ENCODE measurements around the gene FXR2. TPM values are rescaled to one million over a fixed set of nuclear protein-coding genes. Genes with fewer than 3 reads are reported as not detected.

Gene FXR2
- polyA plus RNA-seq, 1 donor from 2014 or later = 118 TPM

- no peak overlapping the region for H3K4me3 ChIP-seq (ENCODE audit: low read length)
- H3F3A ChIP-seq (ENCODE audit: insufficient read depth, low read length, poor library complexity, severe bottlenecking) = no peaks in the 10 kb centered on the region
- no peaks in the 10 kb centered on the region for H3K9me2 ChIP-seq (ENCODE audit: insufficient read depth, low read length)
- peaks cover 35% of the 10 kb centered on the region for H3K79me2 ChIP-seq (replicated peaks; ENCODE audit: insufficient read depth, low read length)
- H3K27ac ChIP-seq (ENCODE audit: low read length) = no peak overlapping the region
- no peak overlapping the region for H3K4me2 ChIP-seq (ENCODE audit: low read length)
- H3K9me3 ChIP-seq (ENCODE audit: low read length) = no peaks in the 10 kb centered on the region
- no peak for TF ChIP-seq POLR2AphosphoS5 (IDR thresholded peaks at IDR 0.05)
- no peak for TF ChIP-seq MXI1 (conservative IDR thresholded peaks at IDR 0.05; ENCODE audit: poor library complexity, severe bottlenecking)
- no peak for TF ChIP-seq REST (IDR thresholded peaks at IDR 0.05; ENCODE audit: borderline replicate concordance)
- TF ChIP-seq, protein P1, sequence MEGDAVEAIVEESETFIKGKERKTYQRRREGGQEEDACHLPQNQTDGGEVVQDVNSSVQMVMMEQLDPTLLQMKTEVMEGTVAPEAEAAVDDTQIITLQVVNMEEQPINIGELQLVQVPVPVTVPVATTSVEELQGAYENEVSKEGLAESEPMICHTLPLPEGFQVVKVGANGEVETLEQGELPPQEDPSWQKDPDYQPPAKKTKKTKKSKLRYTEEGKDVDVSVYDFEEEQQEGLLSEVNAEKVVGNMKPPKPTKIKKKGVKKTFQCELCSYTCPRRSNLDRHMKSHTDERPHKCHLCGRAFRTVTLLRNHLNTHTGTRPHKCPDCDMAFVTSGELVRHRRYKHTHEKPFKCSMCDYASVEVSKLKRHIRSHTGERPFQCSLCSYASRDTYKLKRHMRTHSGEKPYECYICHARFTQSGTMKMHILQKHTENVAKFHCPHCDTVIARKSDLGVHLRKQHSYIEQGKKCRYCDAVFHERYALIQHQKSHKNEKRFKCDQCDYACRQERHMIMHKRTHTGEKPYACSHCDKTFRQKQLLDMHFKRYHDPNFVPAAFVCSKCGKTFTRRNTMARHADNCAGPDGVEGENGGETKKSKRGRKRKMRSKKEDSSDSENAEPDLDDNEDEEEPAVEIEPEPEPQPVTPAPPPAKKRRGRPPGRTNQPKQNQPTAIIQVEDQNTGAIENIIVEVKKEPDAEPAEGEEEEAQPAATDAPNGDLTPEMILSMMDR (IDR thresholded peaks at IDR 0.05; ENCODE audit: poor library complexity, severe bottlenecking) = no peak
- TF ChIP-seq EZH2 (IDR thresholded peaks at IDR 0.05; ENCODE audit: borderline replicate concordance, insufficient read depth, low read length, poor library complexity, severe bottlenecking) = no peak
- H3K9ac ChIP-seq (ENCODE audit: low read length) = no peak overlapping the region
- H3K36me3 ChIP-seq (ENCODE audit: insufficient read depth, low read length) = peaks cover 6% of the 10 kb centered on the region
- H2AFZ ChIP-seq (ENCODE audit: low read depth, low read length) = no peak overlapping the region
- no peaks in the 10 kb centered on the region for H3K27me3 ChIP-seq (ENCODE audit: insufficient read depth, low read depth, low read length)
- H4K20me1 ChIP-seq (ENCODE audit: insufficient read depth) = peaks cover 30% of the 10 kb centered on the region
These were observed 38.2 kb downstream of the FXR2 start for GRCh38 chr17:7576432-7576937.

- no peak overlapping the region for H3K27ac ChIP-seq (ENCODE audit: low read length)
- no peak overlapping the region for H3K4me2 ChIP-seq (ENCODE audit: low read length)
- no peaks in the 10 kb centered on the region for H3F3A ChIP-seq (ENCODE audit: insufficient read depth, low read length, poor library complexity, severe bottlenecking)
- TF ChIP-seq, protein P1 (IDR thresholded peaks at IDR 0.05; ENCODE audit: poor library complexity, severe bottlenecking) = no peak
- TF ChIP-seq EZH2 (IDR thresholded peaks at IDR 0.05; ENCODE audit: borderline replicate concordance, insufficient read depth, low read length, poor library complexity, severe bottlenecking) = no peak
- TF ChIP-seq RAD21 (conservative IDR thresholded peaks at IDR 0.05) = no peak
- no peak for TF ChIP-seq MXI1 (conservative IDR thresholded peaks at IDR 0.05; ENCODE audit: poor library complexity, severe bottlenecking)
- TF ChIP-seq POLR2AphosphoS5 (IDR thresholded peaks at IDR 0.05) = no peak
- TF ChIP-seq EP300 (conservative IDR thresholded peaks at IDR 0.05; ENCODE audit: poor library complexity, severe bottlenecking) = no peak
- TF ChIP-seq SMC3 (conservative IDR thresholded peaks at IDR 0.05; ENCODE audit: poor library complexity) = no peak
- TF ChIP-seq TAF1 (IDR thresholded peaks at IDR 0.05; ENCODE audit: low read depth) = no peak
- no peak for TF ChIP-seq REST (IDR thresholded peaks at IDR 0.05; ENCODE audit: borderline replicate concordance)
- H3K36me3 ChIP-seq (ENCODE audit: insufficient read depth, low read length) = peaks cover 9% of the 10 kb centered on the region
- H3K4me3 ChIP-seq (ENCODE audit: low read length) = no peak overlapping the region
- peaks cover 30% of the 10 kb centered on the region for H4K20me1 ChIP-seq (ENCODE audit: insufficient read depth)
- no peak overlapping the region for H3K9ac ChIP-seq (ENCODE audit: low read length)
- H3K79me2 ChIP-seq (replicated peaks; ENCODE audit: insufficient read depth, low read length) = peaks cover 35% of the 10 kb centered on the region
- H3K9me3 ChIP-seq (ENCODE audit: low read length) = no peaks in the 10 kb centered on the region
- no peaks in the 10 kb centered on the region for H3K27me3 ChIP-seq (ENCODE audit: insufficient read depth, low read depth, low read length)
- H3K9me2 ChIP-seq (ENCODE audit: insufficient read depth, low read length) = no peaks in the 10 kb centered on the region
- H2AFZ ChIP-seq (ENCODE audit: low read depth, low read length) = no peak overlapping the region
These were observed 38.7 kb downstream of the FXR2 start for GRCh38 chr17:7575959-7576358.

Measured in neural cell (in vitro differentiated cells).